HEK293 (cell line): ENCODE results near the gene FTL.

Experiments used
- CTCF ChIA-PET: fragments of 350-600 bp; formaldehyde crosslinking; extraction: SDS; loops from one replicate; lab custom pipeline; 2021; ENCODE audit warnings: antibody characterized with exemption; lab: Yijun Ruan, JAX
- POLR2A ChIA-PET: fragments of 300-600 bp; formaldehyde crosslinking; extraction: SDS; loops from one replicate; lab custom pipeline; 2020; ENCODE audit warnings: antibody characterized with exemption, inconsistent platforms; lab: Yijun Ruan, JAX
- H3K27ac ChIP-seq: fragments of 200-500 bp; sonication (Bioruptor generic); 2 replicates; pipeline ENCODE4 v1.5.1; 2014; ENCODE audit warnings: low read depth, low read length, control low read depth, inconsistent platforms; ENCODE audit errors: extremely low read depth
- H3K36me3 ChIP-seq, 2 experiments: fragments of 200-500 bp in 1 of 2; sonication (Bioruptor generic) in 1 of 2; 1 replicate in 1 of 2; 2 replicates in 1 of 2; pipeline ENCODE4 v1.5.1; 2014 to 2017; ENCODE audit warnings: inconsistent platforms in 2 of 2, low read length in 2 of 2; ENCODE audit not compliant: control insufficient read depth in 2 of 2, insufficient read depth in 1 of 2
- H3K4me1 ChIP-seq: fragments of 200-500 bp; sonication (Bioruptor generic); 2 replicates; pipeline ENCODE4 v1.5.1; 2014; ENCODE audit warnings: mild to moderate bottlenecking, low read length, inconsistent platforms; ENCODE audit not compliant: control insufficient read depth, insufficient read depth
- H3K4me3 ChIP-seq: 2 replicates; pipeline ENCODE4 v1.5.1; 2011; ENCODE audit warnings: low read depth, mild to moderate bottlenecking, control low read depth, low read length, moderate library complexity
- H3K9me3 ChIP-seq: fragments of 200-500 bp; sonication (Bioruptor generic); 2 replicates; pipeline ENCODE4 v1.5.1; 2014; ENCODE audit warnings: low read depth, low read length, inconsistent platforms; ENCODE audit not compliant: control insufficient read depth, insufficient read depth
- BCL11B ChIP-seq: fragments of 450-650 bp; formaldehyde crosslinking; IDR thresholded peaks from 2 replicates; pipeline ENCODE4 v1.5.1; 2016; ENCODE audit warnings: low read depth, missing biosample characterization, missing genetic modification characterization
- BCL6B ChIP-seq: fragments of 450-650 bp; formaldehyde crosslinking; IDR thresholded peaks from 2 replicates; pipeline ENCODE4 v1.5.1; 2017; ENCODE audit warnings: missing biosample characterization, missing genetic modification characterization
- MYNN ChIP-seq: fragments of 450-650 bp; formaldehyde crosslinking; IDR thresholded peaks from 2 replicates; pipeline ENCODE4 v1.5.1; 2016; ENCODE audit warnings: missing biosample characterization, missing genetic modification characterization, borderline replicate concordance
- PRDM2 ChIP-seq: fragments of 450-650 bp; formaldehyde crosslinking; IDR thresholded peaks from 2 replicates; pipeline ENCODE4 v1.5.1; 2016; ENCODE audit warnings: missing biosample characterization, missing genetic modification characterization, borderline replicate concordance
- ZBTB44 ChIP-seq: fragments of 450-650 bp; IDR thresholded peaks from 2 replicates; pipeline ENCODE4 v1.5.1; 2018; ENCODE audit warnings: missing biosample characterization, mild to moderate bottlenecking, missing genetic modification characterization
- ZBTB8A ChIP-seq: fragments of 450-650 bp; formaldehyde crosslinking; IDR thresholded peaks from 2 replicates; pipeline ENCODE4 v1.5.1; 2016; ENCODE audit warnings: missing biosample characterization, missing genetic modification characterization
- ZNF121 ChIP-seq: fragments of 450-650 bp; formaldehyde crosslinking; IDR thresholded peaks from 2 replicates; pipeline ENCODE4 v1.5.1; 2016; ENCODE audit warnings: missing biosample characterization, missing genetic modification characterization
- ZNF146 ChIP-seq: fragments of 450-650 bp; formaldehyde crosslinking; IDR thresholded peaks from 2 replicates; pipeline ENCODE4 v1.5.1; 2016; ENCODE audit warnings: missing biosample characterization, missing genetic modification characterization
- ZNF202 ChIP-seq: fragments of 450-650 bp; formaldehyde crosslinking; IDR thresholded peaks from 2 replicates; pipeline ENCODE4 v1.5.1; 2016; ENCODE audit warnings: missing biosample characterization, missing genetic modification characterization, borderline replicate concordance
- ZNF366 ChIP-seq: fragments of 450-650 bp; formaldehyde crosslinking; conservative IDR thresholded peaks from 2 replicates; pipeline ENCODE4 v1.5.1; 2016; ENCODE audit warnings: missing biosample characterization, missing genetic modification characterization
- ZNF37A ChIP-seq: fragments of 450-650 bp; IDR thresholded peaks from 2 replicates; pipeline ENCODE4 v1.5.1; 2018; ENCODE audit warnings: missing biosample characterization, missing genetic modification characterization
- ZNF548 ChIP-seq: fragments of 450-650 bp; formaldehyde crosslinking; IDR thresholded peaks from 2 replicates; pipeline ENCODE4 v1.5.1; 2016; ENCODE audit warnings: missing biosample characterization, missing genetic modification characterization
- ZNF580 ChIP-seq: fragments of 450-650 bp; formaldehyde crosslinking; IDR thresholded peaks from 2 replicates; pipeline ENCODE4 v1.5.1; 2016; ENCODE audit warnings: missing biosample characterization, missing genetic modification characterization
- ZNF585B ChIP-seq: fragments of 450-650 bp; formaldehyde crosslinking; IDR thresholded peaks from 2 replicates; pipeline ENCODE4 v1.5.1; 2016; ENCODE audit warnings: missing biosample characterization, missing genetic modification characterization
- ZNF626 ChIP-seq: fragments of 450-650 bp; sonication (Bioruptor Pico); formaldehyde crosslinking; IDR thresholded peaks from 2 replicates; pipeline ENCODE4 v1.5.1; 2018; ENCODE audit warnings: missing biosample characterization, missing genetic modification characterization, inconsistent platforms
- ZNF777 ChIP-seq: fragments of 450-650 bp; formaldehyde crosslinking; IDR thresholded peaks from 2 replicates; pipeline ENCODE4 v1.5.1; 2017; ENCODE audit warnings: missing biosample characterization, missing genetic modification characterization, borderline replicate concordance
- ZNF837 ChIP-seq: fragments of 450-650 bp; formaldehyde crosslinking; IDR thresholded peaks from 2 replicates; pipeline ENCODE4 v1.5.1; 2016; ENCODE audit warnings: missing biosample characterization, missing genetic modification characterization
- ZSCAN16 ChIP-seq: fragments of 450-650 bp; formaldehyde crosslinking; IDR thresholded peaks from 2 replicates; pipeline ENCODE4 v1.5.1; 2016; ENCODE audit warnings: missing biosample characterization, missing genetic modification characterization
- ZXDB ChIP-seq: fragments of 450-650 bp; formaldehyde crosslinking; IDR thresholded peaks from 2 replicates; pipeline ENCODE4 v1.5.1; 2016; ENCODE audit warnings: missing biosample characterization, missing genetic modification characterization

FTL gene

GRCh38 chr19:49009828-49010227 lies 44.7 kb downstream of the FTL start:
- Histone ChIP-seq H3K4me3 (no peak overlapping the region), H3K36me3 (peaks cover 39 to 79% of the 10 kb centered on the region in 2 experiments), H3K4me1 (no peaks in the 10 kb centered on the region), H3K9me3 (no peaks in the 10 kb centered on the region)
- CTCF ChIA-PET: interaction anchor here (1.0 to 9.4 kb wide), 3 partner anchors 11 to 64 kb away, joined by 5 to 133 read pairs (median 6); partner anchors contain the start of genes GYS1 and RUVBL2
- TF ChIP-seq MYNN (tag by site-specific recombination): no peak
- TF ChIP-seq ZNF585B (tag by site-specific recombination): no peak
- no peak for TF ChIP-seq ZSCAN16 (tag by site-specific recombination)
- no peak for TF ChIP-seq ZNF626 (tag by site-specific recombination)
- no peak for TF ChIP-seq ZNF548 (tag by site-specific recombination)
- no peak for TF ChIP-seq BCL11B (tag by site-specific recombination)
- TF ChIP-seq ZXDB: no peak
- TF ChIP-seq ZBTB44 (tag by site-specific recombination): no peak
- TF ChIP-seq ZNF777 (tag by site-specific recombination): no peak
- no peak for TF ChIP-seq BCL6B (tag by site-specific recombination)
- TF ChIP-seq ZNF37A (tag by site-specific recombination): no peak
- no peak for TF ChIP-seq ZNF837 (tag by site-specific recombination)
- TF ChIP-seq ZNF202 (tag by site-specific recombination): no peak
- no peak for TF ChIP-seq ZBTB8A
- no peak for TF ChIP-seq ZNF146 (tag by site-specific recombination)
- TF ChIP-seq PRDM2 (tag by site-specific recombination): no peak
- TF ChIP-seq ZNF366: no peak
- TF ChIP-seq ZNF580 (tag by site-specific recombination): no peak
- no peak for TF ChIP-seq ZNF121 (tag by site-specific recombination)
- TF ChIP-seq, all 188 proteins: peak for 0
- no peak overlapping the region for H3K27ac ChIP-seq
- POLR2A ChIA-PET: interaction anchor here (0.5 to 2.5 kb wide), 4 partner anchors 10 to 1316 kb away, joined by 3 to 7 read pairs (median 5); partner anchors contain the start of gene RUVBL2
